Neural progenitor cell (in vitro differentiated cells): ENCODE data around the gene RAET1L. TPM values are rescaled to one million over a fixed set of nuclear protein-coding genes. Genes with fewer than 3 reads are reported as not detected.

Experiments
- DNase-seq: peaks from one replicate; pipeline ENCODE4 v3.0.0-alpha.2; 2016; ENCODE audit warnings: low spot score
- H2AFZ ChIP-seq: fragments of 200-600 bp; sonication (generic); replicated peaks from 2 replicates; pipeline ENCODE4 v1.6.1; 2016; ENCODE audit warnings: antibody characterized with exemption
- H3F3A ChIP-seq: fragments of 200-600 bp; sonication (generic); 2 replicates; pipeline ENCODE4 v1.6.1; 2016; ENCODE audit warnings: antibody characterized with exemption, low read depth
- H3K27ac ChIP-seq: fragments of 200-600 bp; sonication (generic); 2 replicates; pipeline ENCODE4 v1.5.1; 2016; ENCODE audit warnings: mild to moderate bottlenecking
- H3K27me3 ChIP-seq: fragments of 200-600 bp; sonication (generic); 2 replicates; pipeline ENCODE4 v1.6.1; 2016; ENCODE audit warnings: mild to moderate bottlenecking, moderate library complexity
- H3K36me3 ChIP-seq: fragments of 200-600 bp; sonication (generic); 2 replicates; pipeline ENCODE4 v1.5.1; 2016
- H3K4me1 ChIP-seq: fragments of 200-600 bp; sonication (generic); 2 replicates; pipeline ENCODE4 v1.6.1; 2016; ENCODE audit warnings: mixed run types
- H3K4me2 ChIP-seq: fragments of 200-600 bp; sonication (generic); 2 replicates; pipeline ENCODE4 v1.6.1; 2016
- H3K4me3 ChIP-seq: fragments of 200-600 bp; sonication (generic); 2 replicates; pipeline ENCODE4 v1.5.1; 2016
- H3K79me2 ChIP-seq: fragments of 200-600 bp; sonication (generic); 2 replicates; pipeline ENCODE4 v1.6.1; 2016; ENCODE audit warnings: low read depth
- H3K9ac ChIP-seq: fragments of 200-600 bp; sonication (generic); 2 replicates; pipeline ENCODE4 v1.6.1; 2016
- H3K9me3 ChIP-seq: fragments of 200-600 bp; sonication (generic); 2 replicates; pipeline ENCODE4 v1.5.1; 2016; ENCODE audit warnings: low read depth
- H4K20me1 ChIP-seq: fragments of 200-600 bp; sonication (generic); 2 replicates; pipeline ENCODE4 v1.6.1; 2016; ENCODE audit warnings: low read depth
- H3K27ac Mint-ChIP-seq: 3 replicates; pipeline ENCODE4 v1.8.0; 2021; ENCODE audit warnings: mixed read lengths
- H3K27me3 Mint-ChIP-seq: 2 replicates; pipeline ENCODE4 v1.8.0; 2022; ENCODE audit warnings: low read depth, mild to moderate bottlenecking, inconsistent platforms, moderate library complexity, mixed read lengths; ENCODE audit not compliant: insufficient read depth
- H3K36me3 Mint-ChIP-seq: 3 replicates; pipeline ENCODE4 v1.8.0; 2021; ENCODE audit warnings: mixed read lengths
- H3K4me1 Mint-ChIP-seq: 3 replicates; pipeline ENCODE4 v1.8.0; 2021; ENCODE audit warnings: mixed read lengths
- H3K4me3 Mint-ChIP-seq: 3 replicates; pipeline ENCODE4 v1.8.0; 2021; ENCODE audit warnings: mild to moderate bottlenecking, moderate library complexity, mixed read lengths
- H3K9me3 Mint-ChIP-seq: 3 replicates; pipeline ENCODE4 v1.8.0; 2020; ENCODE audit warnings: mixed read lengths
- EZH2 ChIP-seq: fragments of 200-600 bp; sonication (generic); IDR thresholded peaks from 2 replicates; pipeline ENCODE4 v1.6.1; 2017; ENCODE audit warnings: antibody characterized with exemption, mild to moderate bottlenecking, moderate library complexity
- EZH2phosphoT487 ChIP-seq: fragments of 200-600 bp; sonication (generic); IDR thresholded peaks from 2 replicates; pipeline ENCODE4 v1.6.1; 2017; ENCODE audit warnings: antibody characterized with exemption
- total RNA-seq: library from RNA; depleted of rRNA; stranded (reverse); fragments of >200 nt; gene quantifications from 2 replicates; pipeline ENCODE4 v1.2.3, GENCODE V29; 2015; ENCODE audit warnings: low replicate concordance
- TF ChIP-seq, protein P1 (sequence below): fragments of 200-600 bp; sonication (generic); IDR thresholded peaks from 2 replicates; pipeline ENCODE4 v1.5.1; 2017; ENCODE audit warnings: antibody characterized with exemption, mild to moderate bottlenecking

The RAET1L gene
- total RNA-seq, 1 donor from 2014 or later, result not detected

DNA sequence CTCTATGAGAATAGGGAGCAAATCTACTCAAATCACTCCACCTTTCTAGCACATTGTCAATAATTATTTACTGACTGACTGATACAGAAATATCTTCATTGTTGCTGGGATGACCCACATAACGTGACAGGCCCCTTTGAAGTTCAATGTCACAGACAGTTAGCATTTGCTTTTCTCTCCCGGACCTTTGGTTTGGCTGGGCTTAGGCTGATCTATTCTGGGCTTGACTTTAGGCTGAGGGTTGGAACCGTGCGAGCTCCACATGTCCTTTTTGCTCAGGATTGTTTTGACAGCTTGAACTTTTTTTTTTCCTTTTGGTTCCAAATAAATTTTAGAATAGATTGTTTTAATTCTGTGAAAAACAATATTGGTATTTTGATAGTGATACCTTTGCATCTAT lies 31.6 kb upstream of the RAET1L start:
- Histone ChIP-seq H4K20me1 (no peaks in the 10 kb centered on the region), H3K27me3 (peaks cover 36% of the 10 kb centered on the region), H3K36me3 (no peaks in the 10 kb centered on the region), H3K27ac (no peak overlapping the region), H3K4me3 (no peak overlapping the region), H2AFZ (no peak overlapping the region), H3K9ac (no peak overlapping the region), H3K9me3 (no peaks in the 10 kb centered on the region), H3K4me1 (no peaks in the 10 kb centered on the region), H3K4me2 (no peak overlapping the region), H3F3A (no peaks in the 10 kb centered on the region), H3K79me2 (no peaks in the 10 kb centered on the region)
- Mint-ChIP-seq H3K27ac (no peak overlapping the region), H3K4me3 (no peak overlapping the region), H3K4me1 (no peaks in the 10 kb centered on the region), H3K27me3 (peaks cover 32% of the 10 kb centered on the region), H3K36me3 (peaks cover 3% of the 10 kb centered on the region), H3K9me3 (peaks cover 28% of the 10 kb centered on the region)
- DNase-seq, result no peak
- no peak for TF ChIP-seq EZH2phosphoT487
- no peak for TF ChIP-seq EZH2
- TF ChIP-seq, protein P1, sequence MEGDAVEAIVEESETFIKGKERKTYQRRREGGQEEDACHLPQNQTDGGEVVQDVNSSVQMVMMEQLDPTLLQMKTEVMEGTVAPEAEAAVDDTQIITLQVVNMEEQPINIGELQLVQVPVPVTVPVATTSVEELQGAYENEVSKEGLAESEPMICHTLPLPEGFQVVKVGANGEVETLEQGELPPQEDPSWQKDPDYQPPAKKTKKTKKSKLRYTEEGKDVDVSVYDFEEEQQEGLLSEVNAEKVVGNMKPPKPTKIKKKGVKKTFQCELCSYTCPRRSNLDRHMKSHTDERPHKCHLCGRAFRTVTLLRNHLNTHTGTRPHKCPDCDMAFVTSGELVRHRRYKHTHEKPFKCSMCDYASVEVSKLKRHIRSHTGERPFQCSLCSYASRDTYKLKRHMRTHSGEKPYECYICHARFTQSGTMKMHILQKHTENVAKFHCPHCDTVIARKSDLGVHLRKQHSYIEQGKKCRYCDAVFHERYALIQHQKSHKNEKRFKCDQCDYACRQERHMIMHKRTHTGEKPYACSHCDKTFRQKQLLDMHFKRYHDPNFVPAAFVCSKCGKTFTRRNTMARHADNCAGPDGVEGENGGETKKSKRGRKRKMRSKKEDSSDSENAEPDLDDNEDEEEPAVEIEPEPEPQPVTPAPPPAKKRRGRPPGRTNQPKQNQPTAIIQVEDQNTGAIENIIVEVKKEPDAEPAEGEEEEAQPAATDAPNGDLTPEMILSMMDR, result no peak

DNA sequence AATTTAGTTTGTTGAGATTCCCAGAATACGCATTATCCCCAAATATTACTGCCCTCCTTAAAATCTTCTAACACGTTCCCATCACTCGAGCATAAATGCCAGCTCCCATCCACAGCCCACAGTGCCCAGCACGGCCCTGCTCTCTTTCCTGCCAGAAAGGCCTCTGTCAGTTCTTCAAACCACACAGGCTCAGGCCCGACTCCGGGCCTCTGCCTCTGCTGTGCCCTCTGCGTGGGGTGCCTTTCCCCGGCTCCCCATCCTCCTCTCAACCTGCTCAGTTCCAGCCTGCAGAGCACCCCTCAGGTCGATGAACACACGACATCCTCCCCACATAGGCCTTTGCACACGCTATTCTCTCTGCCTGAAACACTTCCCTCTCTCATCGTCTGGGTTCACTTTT lies 30.8 kb upstream of the RAET1L start:
- Histone ChIP-seq H3K4me2 (no peak overlapping the region), H4K20me1 (no peaks in the 10 kb centered on the region), H3K4me3 (no peak overlapping the region), H3K4me1 (no peaks in the 10 kb centered on the region), H3F3A (no peaks in the 10 kb centered on the region), H3K36me3 (no peaks in the 10 kb centered on the region), H3K9ac (no peak overlapping the region), H3K79me2 (no peaks in the 10 kb centered on the region), H3K9me3 (no peaks in the 10 kb centered on the region), H3K27ac (no peak overlapping the region), H2AFZ (no peak overlapping the region), H3K27me3 (peaks cover 36% of the 10 kb centered on the region)
- H3K9me3 Mint-ChIP-seq, result peaks cover 28% of the 10 kb centered on the region
- H3K4me1 Mint-ChIP-seq, result no peaks in the 10 kb centered on the region
- no peak overlapping the region for H3K27ac Mint-ChIP-seq
- TF ChIP-seq, protein P1, result no peak
- TF ChIP-seq EZH2phosphoT487 (no peak), EZH2 (no peak)
- H3K4me3 Mint-ChIP-seq, result no peak overlapping the region
- H3K27me3 Mint-ChIP-seq, result peaks cover 33% of the 10 kb centered on the region
- H3K36me3 Mint-ChIP-seq, result no peaks in the 10 kb centered on the region
- no peak for DNase-seq

DNA sequence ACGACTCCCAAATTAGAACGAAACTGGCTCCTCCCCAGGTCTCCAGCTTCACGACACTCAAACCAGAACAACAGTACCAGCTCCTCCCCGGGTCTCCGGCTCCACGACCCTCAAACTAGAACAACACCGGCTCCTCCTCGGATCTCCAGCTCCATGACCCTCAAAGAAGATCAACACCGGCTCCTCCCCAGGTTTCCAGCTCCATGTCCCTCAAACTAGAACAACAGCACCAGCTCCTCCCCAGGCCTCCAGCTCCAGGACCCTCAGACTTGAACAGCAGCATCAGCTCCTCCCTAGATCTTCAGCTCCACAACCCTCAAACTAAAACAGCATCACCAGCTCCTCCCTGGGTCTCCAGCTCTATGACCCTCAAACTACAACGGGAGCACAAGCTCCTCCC lies 29.8 kb upstream of the RAET1L start:
- Mint-ChIP-seq H3K27ac (no peak overlapping the region), H3K36me3 (no peaks in the 10 kb centered on the region), H3K4me3 (no peak overlapping the region), H3K4me1 (no peaks in the 10 kb centered on the region), H3K9me3 (peaks cover 30% of the 10 kb centered on the region), H3K27me3 (peaks cover 33% of the 10 kb centered on the region)
- no peak for DNase-seq
- Histone ChIP-seq H3K9ac (no peak overlapping the region), H3F3A (no peaks in the 10 kb centered on the region), H3K4me2 (no peak overlapping the region), H3K27ac (no peak overlapping the region), H3K9me3 (no peaks in the 10 kb centered on the region), H3K4me3 (no peak overlapping the region), H2AFZ (no peak overlapping the region), H3K36me3 (no peaks in the 10 kb centered on the region), H3K27me3 (peaks cover 40% of the 10 kb centered on the region), H4K20me1 (no peaks in the 10 kb centered on the region), H3K4me1 (no peaks in the 10 kb centered on the region), H3K79me2 (no peaks in the 10 kb centered on the region)
- TF ChIP-seq EZH2 (no peak), EZH2phosphoT487 (no peak)

DNA sequence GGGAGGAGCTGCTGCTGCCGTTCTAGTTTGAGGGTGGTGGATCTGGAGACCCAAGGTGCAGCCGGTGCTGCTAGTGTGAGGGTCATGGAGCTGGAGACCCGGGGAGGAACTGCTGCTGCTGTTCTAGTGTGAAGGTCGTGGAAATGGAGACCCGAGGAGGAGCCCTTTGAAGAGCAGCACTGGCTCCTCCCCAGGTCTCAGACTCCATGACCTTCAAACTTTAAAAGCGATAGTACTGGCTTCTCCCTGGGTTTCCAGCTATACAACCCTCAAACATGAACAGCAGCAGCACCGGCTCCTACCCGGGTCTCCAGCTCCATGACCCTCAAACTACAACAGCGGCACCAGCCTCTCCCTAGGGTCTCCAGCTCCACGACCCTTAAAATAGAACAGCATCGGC lies 28.1 kb upstream of the RAET1L start:
- Histone ChIP-seq H3K79me2 (no peaks in the 10 kb centered on the region), H3K9me3 (no peaks in the 10 kb centered on the region), H3K4me1 (no peaks in the 10 kb centered on the region), H3K4me3 (no peak overlapping the region), H4K20me1 (no peaks in the 10 kb centered on the region), H3K9ac (no peak overlapping the region), H3K36me3 (no peaks in the 10 kb centered on the region), H3K27me3 (peaks cover 40% of the 10 kb centered on the region), H3F3A (no peaks in the 10 kb centered on the region), H3K4me2 (no peak overlapping the region), H2AFZ (no peak overlapping the region), H3K27ac (no peak overlapping the region)
- no peaks in the 10 kb centered on the region for H3K4me1 Mint-ChIP-seq
- TF ChIP-seq, protein P1, result no peak
- TF ChIP-seq EZH2phosphoT487, result no peak
- no peak for TF ChIP-seq EZH2
- no peaks in the 10 kb centered on the region for H3K36me3 Mint-ChIP-seq
- peaks cover 30% of the 10 kb centered on the region for H3K9me3 Mint-ChIP-seq
- H3K27me3 Mint-ChIP-seq, result peaks cover 33% of the 10 kb centered on the region
- no peak overlapping the region for H3K4me3 Mint-ChIP-seq
- no peak for DNase-seq
- no peak overlapping the region for H3K27ac Mint-ChIP-seq
